ENCODE data around the gene ZNF646.

The ZNF646 gene

DNA sequence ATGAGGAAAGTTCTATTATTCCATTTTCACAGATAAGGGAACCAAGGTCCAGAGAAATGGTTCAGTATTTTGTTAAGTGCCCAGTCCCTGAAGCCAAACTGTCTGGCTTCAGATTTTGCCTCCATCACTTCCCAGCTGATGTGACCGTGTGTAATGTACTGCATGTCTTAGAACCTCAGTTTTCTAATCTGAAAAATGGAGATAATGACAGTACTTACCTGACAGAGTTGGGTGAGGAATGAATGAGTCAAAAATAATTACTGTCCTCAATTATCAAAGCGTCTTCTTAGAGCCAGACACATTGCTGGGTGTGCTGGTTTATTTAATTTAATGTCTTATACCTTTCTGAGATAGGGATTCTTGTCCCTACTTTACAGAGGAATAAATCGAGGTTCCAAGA lies 6.9 kb upstream of the ZNF646 start:
- no peak for DNase-seq

DNA sequence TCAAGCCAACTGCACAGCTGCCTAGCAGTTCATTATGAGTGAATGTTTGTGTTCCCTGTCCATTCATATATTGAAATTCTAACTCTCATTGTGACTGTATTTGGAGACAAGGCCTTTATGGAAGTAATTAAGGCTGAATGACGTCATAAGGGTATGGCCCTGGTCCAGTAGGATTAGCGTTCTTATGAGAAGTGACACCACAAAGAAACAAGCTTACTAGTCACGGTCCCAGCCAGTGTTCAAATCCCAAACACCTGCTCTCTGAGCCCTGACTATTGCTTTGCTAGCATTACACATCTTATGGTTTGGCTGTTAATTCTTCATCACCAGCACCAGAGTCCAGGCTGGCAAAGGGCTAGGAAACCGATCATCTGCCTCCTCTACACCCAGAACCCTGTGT lies 2.4 kb upstream of the ZNF646 start:
- no peak for DNase-seq

DNA sequence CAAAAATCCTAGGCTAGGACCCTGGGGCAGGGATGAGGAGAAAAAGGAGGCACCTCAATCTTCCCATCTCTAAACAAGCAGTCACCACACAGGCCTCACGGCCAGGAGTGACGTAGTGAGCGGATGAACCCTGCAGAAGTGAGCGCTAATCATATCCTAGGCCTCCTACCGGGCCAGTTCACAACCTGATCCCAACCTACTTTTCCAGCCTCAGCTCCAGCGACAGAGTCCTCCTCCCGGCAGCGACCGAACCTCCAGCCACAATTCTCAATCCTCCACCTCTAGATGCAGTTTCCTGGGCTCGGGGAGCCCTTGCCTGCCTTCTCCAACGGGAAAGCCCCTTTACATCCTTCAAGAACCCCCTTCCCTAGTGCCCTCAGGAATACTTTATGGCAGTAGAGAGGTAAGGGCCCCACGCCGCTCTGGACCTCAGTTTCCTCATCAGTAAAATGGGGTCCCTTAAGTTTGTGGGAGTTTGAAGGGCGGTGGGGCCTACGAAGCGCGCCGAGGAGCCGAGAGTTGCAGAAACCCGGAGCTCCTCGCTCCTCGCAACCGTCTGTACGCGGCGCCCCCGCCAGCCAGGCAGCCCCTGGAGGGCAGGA lies 1.6 kb upstream of the ZNF646 start:
- no peak for DNase-seq

DNA sequence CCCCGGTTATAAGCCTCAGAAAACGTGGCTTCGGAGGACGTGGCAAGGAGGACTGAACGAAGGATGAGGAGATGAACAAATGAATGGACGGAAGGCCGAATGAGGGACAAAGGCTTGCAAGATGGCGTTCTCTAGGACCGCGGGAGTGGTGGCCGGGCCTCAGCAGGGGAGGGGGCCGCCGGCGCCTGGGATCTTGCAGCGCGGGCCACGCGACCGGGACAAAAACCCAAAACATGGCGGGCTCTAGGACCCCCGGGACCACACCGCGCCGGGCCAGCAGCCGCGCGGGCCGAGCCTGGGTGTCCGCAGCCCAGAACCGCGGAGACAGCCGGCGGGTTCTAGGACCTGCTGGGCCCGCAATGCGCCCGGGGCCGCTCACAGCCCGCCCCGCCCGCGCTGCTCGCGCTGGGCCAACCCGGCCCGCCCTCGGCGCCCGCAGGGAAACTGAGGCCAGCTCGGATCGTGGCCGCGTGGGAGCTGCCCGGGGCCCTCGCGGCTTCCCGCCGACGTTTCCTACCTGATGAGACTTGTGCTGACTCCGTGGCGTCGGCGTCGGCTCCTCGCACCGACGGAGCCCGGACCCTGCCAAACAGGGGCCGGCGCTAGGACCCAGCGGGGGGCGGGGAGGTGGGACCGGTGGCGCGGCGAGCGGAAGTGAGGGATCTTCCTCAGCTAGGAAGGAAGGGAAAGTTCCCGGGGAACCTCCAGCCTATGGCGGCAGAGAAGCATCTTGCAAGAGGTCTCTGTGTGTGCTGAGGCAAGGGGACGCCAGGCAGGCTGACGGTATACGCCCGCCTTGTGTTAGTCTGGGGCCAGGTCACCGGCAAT lies 866 bp upstream of the ZNF646 start:
- peak; percentile 67 for DNase-seq

DNA sequence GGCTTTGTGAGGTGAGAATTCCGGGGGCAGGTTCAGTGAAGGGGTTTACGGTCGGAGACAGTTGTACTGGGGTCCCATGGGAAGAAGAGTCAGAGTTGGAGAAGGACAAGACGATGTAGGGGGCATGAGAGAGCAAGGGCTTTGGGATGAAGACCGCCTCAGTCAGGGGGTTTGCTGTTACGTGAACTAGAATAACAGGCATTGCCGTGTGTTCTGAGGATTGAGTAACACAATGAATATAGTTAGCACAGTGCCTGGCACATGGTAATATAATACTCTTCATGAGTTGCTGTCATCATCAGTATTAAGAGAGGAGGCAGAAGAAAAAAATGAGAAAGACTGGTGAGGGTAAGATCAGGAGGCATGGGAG lies 577 bp downstream of the ZNF646 start:
- no peak for DNase-seq

DNA sequence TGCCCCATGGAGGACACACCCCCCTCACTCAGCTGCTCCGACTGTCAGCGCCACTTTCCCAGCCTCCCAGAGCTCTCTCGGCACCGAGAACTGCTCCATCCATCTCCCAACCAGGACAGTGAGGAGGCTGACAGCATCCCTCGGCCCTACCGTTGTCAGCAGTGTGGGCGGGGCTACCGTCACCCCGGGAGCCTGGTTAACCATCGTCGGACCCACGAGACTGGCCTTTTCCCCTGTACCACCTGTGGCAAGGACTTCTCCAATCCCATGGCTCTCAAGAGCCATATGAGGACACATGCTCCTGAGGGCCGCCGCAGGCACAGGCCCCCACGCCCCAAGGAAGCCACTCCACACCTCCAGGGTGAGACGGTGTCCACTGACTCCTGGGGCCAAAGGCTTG lies 2.1 kb downstream of the ZNF646 start:
- DNase-seq = no peak

DNA sequence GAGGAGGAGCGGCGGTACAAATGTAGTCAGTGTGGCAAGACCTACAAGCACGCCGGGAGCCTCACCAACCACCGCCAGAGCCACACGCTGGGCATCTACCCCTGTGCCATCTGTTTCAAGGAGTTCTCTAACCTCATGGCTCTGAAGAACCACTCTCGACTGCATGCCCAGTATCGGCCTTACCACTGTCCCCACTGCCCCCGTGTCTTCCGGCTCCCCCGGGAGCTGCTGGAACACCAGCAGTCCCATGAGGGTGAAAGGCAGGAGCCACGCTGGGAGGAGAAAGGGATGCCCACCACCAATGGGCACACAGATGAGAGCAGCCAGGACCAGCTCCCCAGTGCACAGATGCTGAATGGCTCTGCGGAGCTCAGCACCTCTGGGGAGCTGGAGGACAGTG lies 2.8 kb downstream of the ZNF646 start:
- DNase-seq = no peak

DNA sequence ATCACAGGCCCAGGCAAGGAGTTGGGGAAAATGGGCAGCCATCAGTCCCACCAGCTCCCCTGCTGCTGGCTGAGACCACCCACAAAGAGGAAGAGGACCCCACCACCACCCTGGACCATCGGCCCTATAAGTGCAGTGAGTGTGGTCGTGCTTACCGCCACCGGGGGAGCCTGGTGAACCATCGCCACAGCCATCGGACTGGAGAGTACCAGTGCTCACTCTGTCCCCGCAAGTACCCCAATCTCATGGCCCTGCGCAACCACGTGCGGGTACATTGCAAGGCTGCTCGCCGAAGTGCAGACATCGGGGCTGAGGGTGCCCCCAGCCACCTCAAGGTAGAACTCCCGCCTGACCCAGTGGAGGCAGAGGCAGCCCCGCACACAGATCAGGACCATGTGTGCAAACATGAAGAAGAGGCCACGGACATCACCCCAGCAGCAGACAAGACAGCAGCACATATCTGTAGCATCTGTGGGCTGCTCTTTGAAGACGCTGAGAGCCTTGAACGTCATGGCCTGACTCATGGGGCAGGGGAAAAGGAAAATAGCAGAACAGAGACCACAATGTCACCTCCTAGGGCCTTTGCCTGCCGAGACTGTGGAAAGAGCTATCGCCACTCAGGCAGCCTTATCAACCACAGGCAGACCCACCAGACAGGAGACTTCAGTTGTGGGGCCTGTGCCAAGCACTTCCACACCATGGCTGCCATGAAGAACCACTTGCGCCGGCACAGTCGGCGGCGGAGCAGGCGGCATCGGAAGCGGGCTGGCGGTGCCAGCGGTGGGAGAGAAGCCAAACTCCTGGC lies 3.6 kb downstream of the ZNF646 start:
- DNase-seq = no peak

DNA sequence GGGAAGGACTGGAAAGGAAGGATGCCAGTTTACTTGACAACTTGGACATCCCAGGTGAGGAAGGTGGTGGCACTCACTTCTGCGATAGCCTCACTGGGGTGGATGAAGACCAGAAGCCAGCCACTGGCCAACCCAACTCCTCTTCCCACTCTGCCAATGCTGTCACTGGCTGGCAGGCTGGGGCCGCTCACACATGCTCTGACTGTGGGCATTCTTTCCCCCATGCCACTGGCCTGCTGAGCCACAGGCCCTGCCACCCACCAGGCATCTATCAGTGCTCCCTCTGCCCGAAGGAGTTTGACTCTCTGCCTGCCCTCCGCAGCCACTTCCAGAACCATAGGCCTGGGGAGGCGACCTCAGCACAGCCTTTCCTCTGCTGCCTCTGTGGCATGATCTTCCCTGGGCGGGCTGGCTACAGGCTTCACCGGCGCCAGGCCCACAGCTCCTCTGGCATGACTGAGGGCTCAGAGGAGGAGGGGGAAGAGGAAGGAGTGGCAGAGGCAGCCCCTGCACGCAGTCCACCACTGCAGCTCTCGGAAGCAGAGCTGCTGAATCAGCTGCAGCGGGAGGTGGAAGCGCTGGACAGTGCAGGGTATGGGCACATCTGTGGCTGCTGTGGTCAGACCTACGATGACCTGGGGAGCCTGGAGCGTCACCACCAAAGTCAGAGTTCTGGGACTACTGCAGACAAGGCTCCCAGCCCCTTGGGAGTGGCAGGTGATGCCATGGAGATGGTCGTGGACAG lies 4.5 kb downstream of the ZNF646 start:
- DNase-seq = no peak

DNA sequence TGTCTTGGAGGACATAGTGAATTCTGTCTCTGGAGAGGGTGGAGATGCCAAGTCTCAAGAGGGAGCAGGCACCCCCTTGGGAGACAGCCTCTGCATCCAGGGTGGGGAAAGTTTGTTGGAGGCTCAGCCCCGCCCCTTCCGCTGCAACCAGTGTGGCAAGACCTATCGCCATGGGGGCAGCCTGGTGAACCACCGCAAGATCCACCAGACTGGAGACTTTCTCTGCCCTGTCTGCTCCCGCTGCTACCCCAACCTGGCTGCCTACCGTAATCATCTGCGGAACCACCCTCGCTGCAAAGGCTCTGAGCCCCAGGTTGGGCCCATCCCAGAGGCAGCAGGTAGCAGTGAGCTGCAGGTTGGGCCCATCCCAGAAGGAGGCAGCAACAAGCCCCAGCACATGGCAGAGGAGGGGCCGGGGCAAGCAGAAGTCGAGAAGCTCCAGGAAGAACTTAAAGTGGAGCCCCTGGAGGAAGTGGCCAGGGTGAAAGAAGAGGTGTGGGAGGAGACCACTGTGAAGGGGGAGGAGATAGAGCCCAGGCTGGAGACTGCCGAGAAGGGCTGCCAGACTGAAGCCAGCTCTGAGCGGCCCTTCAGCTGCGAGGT lies 5.2 kb downstream of the ZNF646 start:
- no peak for DNase-seq

DNA sequence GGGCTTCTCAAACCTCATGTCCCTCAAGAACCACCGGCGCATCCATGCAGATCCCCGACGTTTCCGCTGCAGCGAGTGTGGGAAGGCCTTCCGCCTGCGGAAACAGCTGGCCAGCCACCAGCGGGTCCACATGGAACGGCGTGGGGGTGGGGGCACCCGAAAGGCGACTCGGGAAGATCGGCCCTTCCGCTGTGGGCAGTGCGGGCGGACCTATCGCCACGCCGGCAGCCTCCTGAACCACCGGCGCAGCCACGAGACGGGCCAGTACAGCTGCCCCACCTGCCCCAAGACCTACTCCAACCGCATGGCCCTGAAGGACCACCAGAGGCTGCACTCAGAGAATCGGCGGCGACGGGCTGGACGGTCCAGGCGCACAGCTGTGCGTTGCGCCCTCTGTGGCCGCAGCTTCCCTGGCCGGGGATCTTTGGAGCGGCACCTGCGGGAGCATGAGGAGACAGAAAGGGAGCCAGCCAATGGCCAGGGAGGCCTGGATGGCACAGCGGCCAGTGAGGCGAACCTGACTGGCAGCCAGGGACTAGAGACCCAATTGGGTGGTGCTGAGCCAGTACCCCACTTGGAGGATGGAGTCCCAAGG lies 5.9 kb downstream of the ZNF646 start:
- no peak for DNase-seq

DNA sequence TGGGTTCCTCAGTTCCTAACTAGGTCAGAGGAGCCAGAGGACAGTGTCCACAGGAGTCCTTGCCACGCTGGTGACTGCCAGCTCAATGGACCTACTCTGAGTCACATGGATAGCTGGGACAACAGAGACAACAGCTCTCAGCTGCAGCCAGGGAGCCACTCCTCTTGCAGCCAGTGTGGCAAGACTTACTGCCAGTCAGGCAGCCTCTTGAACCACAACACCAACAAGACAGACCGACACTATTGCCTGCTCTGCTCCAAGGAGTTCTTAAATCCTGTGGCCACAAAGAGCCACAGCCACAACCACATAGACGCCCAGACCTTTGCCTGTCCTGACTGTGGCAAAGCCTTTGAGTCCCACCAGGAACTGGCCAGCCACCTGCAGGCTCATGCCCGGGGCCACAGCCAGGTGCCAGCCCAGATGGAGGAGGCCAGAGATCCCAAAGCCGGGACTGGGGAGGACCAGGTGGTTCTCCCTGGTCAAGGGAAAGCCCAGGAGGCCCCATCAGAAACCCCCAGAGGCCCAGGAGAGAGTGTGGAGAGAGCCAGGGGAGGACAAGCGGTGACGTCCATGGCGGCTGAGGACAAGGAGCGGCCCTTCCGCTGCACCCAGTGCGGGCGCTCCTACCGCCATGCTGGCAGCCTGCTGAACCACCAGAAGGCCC lies 6.7 kb downstream of the ZNF646 start:
- no peak for DNase-seq

DNA sequence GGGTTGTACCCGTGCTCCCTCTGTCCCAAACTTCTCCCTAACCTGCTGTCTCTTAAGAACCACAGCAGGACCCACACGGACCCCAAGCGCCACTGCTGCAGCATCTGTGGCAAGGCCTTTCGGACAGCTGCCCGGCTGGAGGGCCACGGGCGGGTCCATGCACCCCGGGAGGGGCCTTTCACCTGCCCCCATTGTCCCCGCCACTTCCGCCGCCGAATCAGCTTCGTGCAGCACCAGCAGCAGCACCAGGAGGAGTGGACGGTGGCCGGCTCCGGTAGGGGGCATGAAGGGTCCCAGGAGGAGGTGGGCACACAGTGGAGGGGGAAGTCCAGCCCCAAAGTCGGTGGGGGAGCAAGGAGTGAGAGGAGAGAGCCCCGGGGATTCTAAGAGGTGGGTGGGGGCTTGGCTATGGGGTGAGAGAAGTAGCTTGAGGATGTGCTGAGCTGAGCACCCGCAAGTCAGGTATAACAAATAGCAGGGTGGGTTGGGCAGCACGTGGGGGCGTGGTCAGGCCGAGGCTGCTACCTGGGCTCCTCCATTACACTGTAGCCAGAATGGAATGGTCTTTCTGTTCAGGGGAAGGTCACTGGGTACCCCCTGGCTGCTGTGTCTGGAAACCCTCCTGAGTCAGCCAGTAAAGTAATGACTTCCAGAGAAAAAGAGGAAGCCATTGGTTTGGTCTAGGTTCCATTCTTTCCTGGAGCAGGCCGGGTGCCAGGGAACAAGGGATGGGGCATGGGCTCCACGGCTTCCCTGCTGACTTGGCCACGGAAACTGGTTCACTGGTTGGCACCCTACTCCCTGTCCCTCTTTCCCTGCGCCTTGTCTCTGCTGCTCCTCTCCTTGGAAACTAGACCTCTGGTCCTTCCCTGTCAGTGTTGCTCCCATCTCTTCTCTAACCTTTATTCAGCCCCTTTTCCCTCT lies 7.5 kb downstream of the ZNF646 start:
- no peak for DNase-seq

DNA sequence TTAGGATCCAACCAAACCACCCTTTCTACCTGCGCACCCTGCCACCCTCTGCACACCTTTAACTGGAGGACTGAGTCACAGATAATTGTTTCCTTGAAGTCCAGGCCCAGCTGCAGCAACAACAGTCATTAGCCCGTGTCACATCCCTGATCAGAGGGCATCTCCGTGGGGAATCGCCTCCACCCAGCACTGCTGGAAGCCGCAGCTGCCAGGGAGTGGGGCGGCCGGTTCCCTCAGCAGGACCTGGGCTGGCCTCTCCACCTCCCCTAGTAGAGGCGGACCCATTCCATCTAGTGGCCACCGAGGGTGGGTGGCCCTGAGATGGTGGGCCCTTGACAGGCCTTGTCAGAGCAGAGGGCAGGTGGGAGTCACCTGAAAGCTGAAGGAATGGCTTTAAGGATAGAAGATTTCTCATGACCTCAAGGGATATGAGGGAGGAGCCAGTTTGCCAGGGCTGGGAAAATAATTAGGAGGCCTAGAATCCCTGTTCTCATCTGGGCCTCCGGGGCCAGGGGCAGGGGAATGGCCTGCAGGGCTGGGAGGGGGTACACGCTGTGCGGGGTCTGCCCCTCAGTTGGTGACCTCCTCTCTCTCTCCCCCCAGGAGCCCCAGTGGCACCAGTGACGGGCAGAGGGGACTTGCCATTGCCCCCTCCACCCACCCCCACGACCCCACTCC lies 8.3 kb downstream of the ZNF646 start:
- no peak for DNase-seq

DNA sequence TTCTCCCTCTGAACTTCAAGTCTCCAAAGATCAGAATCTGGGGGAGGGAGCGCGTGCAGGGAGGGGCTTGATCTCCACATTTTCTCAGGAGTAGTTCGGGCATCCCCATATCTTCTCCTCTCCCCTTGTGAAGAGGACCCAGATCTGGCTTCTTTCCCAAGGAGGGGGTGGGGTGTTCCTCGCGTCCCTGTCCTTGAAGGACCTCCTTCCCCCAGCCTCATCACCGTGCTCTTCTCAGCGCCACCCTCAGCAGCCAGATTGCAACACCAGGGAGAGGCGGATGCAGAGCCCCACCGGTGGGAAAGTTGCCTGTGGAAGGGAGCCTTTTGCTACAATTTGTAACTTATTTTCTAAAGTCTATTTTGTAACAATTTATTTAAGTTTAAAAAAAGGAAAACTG lies 8.9 kb downstream of the ZNF646 start:
- DNase-seq = no peak

DNA sequence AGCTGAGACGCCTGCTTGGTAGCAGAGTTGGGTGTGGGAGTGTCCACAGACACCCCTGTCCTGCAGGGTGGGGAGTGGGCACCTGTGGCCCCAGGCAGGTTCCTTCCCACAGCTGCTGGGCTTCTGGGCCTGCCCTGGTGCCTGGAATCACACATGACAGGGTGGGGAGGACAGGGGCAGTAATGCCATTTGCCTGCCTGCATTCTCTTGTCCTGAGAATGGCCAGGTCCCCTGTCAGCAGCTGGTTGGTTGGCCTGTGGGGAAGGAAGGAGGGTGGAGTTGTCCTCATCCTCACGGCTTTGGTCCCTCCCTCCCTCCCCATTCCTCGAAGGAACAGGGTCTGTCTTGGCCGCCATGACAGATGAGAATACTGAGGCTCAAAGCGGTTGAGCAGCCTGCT lies 9.3 kb downstream of the ZNF646 start:
- DNase-seq = no peak

DNA sequence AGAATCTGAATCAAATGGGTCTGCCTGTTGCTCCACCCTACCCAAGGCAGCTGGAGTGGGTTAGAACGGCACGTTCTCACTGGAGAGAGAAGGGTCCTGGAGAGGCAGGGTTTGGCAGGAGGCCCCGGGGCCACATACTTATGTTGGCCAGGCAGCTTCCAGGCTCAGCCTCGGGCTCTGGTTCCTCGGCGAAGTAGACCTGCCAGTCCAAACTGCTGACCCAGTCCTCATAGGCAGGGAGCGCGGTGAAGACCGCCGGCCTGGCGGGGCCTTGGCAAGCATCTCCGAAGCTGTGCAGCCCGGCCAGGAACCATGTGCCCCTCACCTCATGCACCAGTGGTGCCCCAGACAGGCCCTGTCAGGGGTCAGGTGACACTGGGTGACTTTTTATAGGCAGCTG lies 9.8 kb downstream of the ZNF646 start:
- no peak for DNase-seq

DNA sequence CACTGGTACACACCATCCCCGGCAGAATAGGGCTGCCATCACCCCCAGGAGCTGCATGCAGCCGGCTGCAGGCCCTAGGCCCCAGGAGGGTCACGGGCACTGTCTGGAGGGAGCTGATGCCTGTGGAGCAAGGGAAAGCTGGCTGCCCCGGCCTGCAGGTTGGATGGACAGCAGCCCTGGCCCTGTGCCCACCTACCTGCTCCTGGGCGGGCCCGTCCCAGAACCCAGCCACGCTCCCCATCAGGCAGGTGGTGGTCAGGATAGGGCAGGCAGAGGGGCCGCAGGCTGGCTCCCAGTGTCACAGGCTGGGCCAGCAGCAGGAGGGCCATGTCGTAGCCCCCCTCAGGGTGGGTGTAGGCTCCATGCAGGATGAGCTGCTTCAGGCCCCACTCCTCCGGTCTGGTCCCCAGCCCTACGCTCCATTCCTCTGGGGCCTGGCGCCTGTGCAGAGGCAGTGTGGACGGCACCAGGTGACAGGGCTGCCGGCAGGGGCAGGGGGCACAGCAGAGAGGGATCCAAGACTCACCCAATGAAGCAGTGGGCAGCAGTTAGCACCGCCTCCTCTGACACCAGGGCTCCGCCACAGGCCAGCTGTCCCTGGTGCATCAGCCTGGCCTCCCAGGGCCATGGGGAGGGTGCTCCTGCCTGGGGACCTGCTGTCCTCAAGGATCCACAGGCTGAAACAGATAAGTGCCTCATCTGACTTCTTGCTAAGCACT lies 10.5 kb downstream of the ZNF646 start:
- no peak for DNase-seq

DNA sequence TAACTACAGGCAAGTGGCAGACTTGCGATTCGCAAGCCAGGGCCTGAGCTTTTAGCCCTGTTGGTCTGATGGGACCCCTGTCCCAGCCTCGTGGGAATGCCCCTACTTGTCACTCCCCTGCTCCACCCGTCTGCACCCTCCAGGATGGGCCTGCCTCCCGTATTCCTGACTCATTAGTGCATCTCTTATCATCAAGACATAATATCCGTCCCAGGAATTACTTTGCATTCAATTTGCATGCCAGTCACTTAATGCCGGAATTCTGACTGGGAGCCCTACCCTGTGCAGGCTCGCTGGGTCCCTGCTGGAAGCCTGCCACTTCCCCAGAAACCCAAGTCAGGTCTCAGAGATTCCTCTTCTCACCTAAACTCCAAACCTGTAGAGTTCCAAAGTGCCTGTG lies 11.2 kb downstream of the ZNF646 start:
- no peak for DNase-seq

All from DMS79 (cell line).